ENCODE results near the gene SLC35B3. TPM values are rescaled to one million over a fixed set of nuclear protein-coding genes. Genes with fewer than 3 reads are reported as not detected.
"Not testable (repeated sequence)": the region's sequence is repeated elsewhere in the genome, so short reads cannot be mapped to it uniquely, and the experiment has no call there.

The SLC35B3 gene
- total RNA-seq, 4 donors from 2014 or later, result 8.1 to 9.6 (median 8.8) TPM

GRCh38 chr6:8415913-8416312 is 19.4 kb downstream of the SLC35B3 start:
- no peak for TF ChIP-seq EP300 (IDR thresholded peaks at IDR 0.05)
- no peak for TF ChIP-seq POLR2A (IDR thresholded peaks at IDR 0.05)
- TF ChIP-seq, protein P1, sequence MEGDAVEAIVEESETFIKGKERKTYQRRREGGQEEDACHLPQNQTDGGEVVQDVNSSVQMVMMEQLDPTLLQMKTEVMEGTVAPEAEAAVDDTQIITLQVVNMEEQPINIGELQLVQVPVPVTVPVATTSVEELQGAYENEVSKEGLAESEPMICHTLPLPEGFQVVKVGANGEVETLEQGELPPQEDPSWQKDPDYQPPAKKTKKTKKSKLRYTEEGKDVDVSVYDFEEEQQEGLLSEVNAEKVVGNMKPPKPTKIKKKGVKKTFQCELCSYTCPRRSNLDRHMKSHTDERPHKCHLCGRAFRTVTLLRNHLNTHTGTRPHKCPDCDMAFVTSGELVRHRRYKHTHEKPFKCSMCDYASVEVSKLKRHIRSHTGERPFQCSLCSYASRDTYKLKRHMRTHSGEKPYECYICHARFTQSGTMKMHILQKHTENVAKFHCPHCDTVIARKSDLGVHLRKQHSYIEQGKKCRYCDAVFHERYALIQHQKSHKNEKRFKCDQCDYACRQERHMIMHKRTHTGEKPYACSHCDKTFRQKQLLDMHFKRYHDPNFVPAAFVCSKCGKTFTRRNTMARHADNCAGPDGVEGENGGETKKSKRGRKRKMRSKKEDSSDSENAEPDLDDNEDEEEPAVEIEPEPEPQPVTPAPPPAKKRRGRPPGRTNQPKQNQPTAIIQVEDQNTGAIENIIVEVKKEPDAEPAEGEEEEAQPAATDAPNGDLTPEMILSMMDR (IDR thresholded peaks at IDR 0.05), result no peak
- TF ChIP-seq POLR2AphosphoS5 (IDR thresholded peaks at IDR 0.05), result no peak
- no peak for DNase-seq (ENCODE audit: low spot score in 2 of 2)
- Histone ChIP-seq H3K4me1 (no peaks in the 10 kb centered on the region), H3K27ac (no peak overlapping the region), H3K27me3 (no peaks in the 10 kb centered on the region), H3K9me3 (no peaks in the 10 kb centered on the region), H3K4me3 (no peak overlapping the region), H3K36me3 (peaks cover 56% of the 10 kb centered on the region)
- 96% methylated on average over 2 of the region's 2 CpGs for WGBS

- no peak overlapping the region for H3K4me3 ChIP-seq
- WGBS, result 86% methylated on average over 3 of the region's 3 CpGs
- DNase-seq (ENCODE audit: low spot score in 2 of 2), result no peak
These were observed 20.1 kb downstream of the SLC35B3 start for GRCh38 chr6:8415280-8415679.

GRCh38 chr6:8414844-8415243 is 20.5 kb downstream of the SLC35B3 start:
- WGBS, result 90% methylated on average over 3 of the region's 3 CpGs
- H3K9me3 ChIP-seq, result no peaks in the 10 kb centered on the region
- TF ChIP-seq POLR2A (IDR thresholded peaks at IDR 0.05) (no peak), EP300 (IDR thresholded peaks at IDR 0.05) (no peak), POLR2AphosphoS5 (IDR thresholded peaks at IDR 0.05) (no peak)
- TF ChIP-seq, protein P1 (IDR thresholded peaks at IDR 0.05), result no peak
- no peak overlapping the region for H3K27ac ChIP-seq
- H3K36me3 ChIP-seq, result peaks cover 61% of the 10 kb centered on the region
- H3K4me1 ChIP-seq, result no peaks in the 10 kb centered on the region
- H3K4me3 ChIP-seq, result no peak overlapping the region
- no peak for DNase-seq (ENCODE audit: low spot score in 2 of 2)
- no peaks in the 10 kb centered on the region for H3K27me3 ChIP-seq

More at GRCh38 chr6:8415280-8415679, 20.1 kb downstream of the SLC35B3 start:
- Histone ChIP-seq H3K27ac (no peak overlapping the region), H3K36me3 (peaks cover 59% of the 10 kb centered on the region), H3K4me1 (no peaks in the 10 kb centered on the region), H3K9me3 (no peaks in the 10 kb centered on the region), H3K27me3 (no peaks in the 10 kb centered on the region)
- no peak for TF ChIP-seq POLR2AphosphoS5 (IDR thresholded peaks at IDR 0.05)
- TF ChIP-seq, protein P1 (IDR thresholded peaks at IDR 0.05), result no peak
- TF ChIP-seq POLR2A (IDR thresholded peaks at IDR 0.05), result no peak
- no peak for TF ChIP-seq EP300 (IDR thresholded peaks at IDR 0.05)

DNA sequence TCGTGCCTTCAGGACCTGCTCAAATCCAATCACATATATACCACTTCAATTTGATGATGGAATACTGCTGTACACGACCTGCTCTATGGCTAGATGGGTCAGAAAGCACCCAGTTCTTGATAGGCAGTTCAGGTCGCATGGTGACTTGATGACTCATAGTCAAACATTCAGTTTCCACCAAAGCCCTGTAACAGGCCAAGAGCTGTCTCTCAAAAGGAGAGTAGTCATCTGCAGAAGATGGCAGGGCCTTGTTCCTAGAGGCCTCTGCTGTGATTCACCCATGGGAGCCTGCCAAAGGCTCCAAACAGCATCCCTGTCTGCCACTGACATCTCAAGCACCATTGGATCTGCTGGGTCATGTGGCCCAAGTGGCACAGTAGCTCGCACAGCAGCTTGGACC is 29.4 kb downstream of the SLC35B3 start:
- H3K36me3 ChIP-seq; H3K4me3 ChIP-seq; H3K27me3 ChIP-seq; H3K9me3 ChIP-seq; H3K4me1 ChIP-seq; DNase-seq (ENCODE audit: low spot score in 2 of 2); H3K27ac ChIP-seq: not testable (repeated sequence)
- 84% methylated on average over 4 of the region's 4 CpGs for WGBS

DNA sequence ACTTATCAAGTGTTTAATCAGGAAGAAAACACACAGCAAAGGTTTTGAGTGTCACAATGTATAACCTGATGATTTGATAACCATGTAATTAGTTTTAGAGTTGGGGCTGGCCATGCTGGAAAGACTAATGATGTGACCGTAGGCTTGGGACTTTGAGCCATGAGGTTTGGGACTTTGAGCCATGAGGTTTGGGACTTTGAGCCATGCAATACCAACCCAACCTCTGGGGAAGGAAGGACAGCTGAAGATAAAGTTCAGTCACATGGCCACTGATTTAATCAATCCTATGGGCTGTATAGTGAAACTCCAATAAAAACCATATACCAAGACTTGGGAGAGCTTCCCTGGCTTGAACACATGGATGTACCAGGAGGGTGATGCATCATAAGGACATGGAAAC is 32.8 kb downstream of the SLC35B3 start:
- Histone ChIP-seq H3K27ac (no peak overlapping the region), H3K27me3 (no peaks in the 10 kb centered on the region), H3K4me3 (no peak overlapping the region), H3K9me3 (no peaks in the 10 kb centered on the region), H3K36me3 (no peaks in the 10 kb centered on the region), H3K4me1 (no peaks in the 10 kb centered on the region)
- no peak for TF ChIP-seq POLR2AphosphoS5 (IDR thresholded peaks at IDR 0.05)
- TF ChIP-seq, protein P1 (IDR thresholded peaks at IDR 0.05), result no peak
- TF ChIP-seq POLR2A (IDR thresholded peaks at IDR 0.05), result no peak
- no peak for TF ChIP-seq EP300 (IDR thresholded peaks at IDR 0.05)
- DNase-seq (ENCODE audit: low spot score in 2 of 2), result no peak
- 100% methylated on average over 1 of the region's 1 CpG for WGBS

GRCh38 chr6:8400663-8401062 is 34.7 kb downstream of the SLC35B3 start:
- Histone ChIP-seq H3K9me3 (no peaks in the 10 kb centered on the region), H3K36me3 (no peaks in the 10 kb centered on the region), H3K27me3 (no peaks in the 10 kb centered on the region), H3K4me3 (no peak overlapping the region), H3K4me1 (no peaks in the 10 kb centered on the region), H3K27ac (no peak overlapping the region)
- DNase-seq (ENCODE audit: low spot score in 2 of 2), result no peak
- no peak for TF ChIP-seq POLR2AphosphoS5 (IDR thresholded peaks at IDR 0.05)
- no peak for TF ChIP-seq POLR2A (IDR thresholded peaks at IDR 0.05)
- no peak for TF ChIP-seq EP300 (IDR thresholded peaks at IDR 0.05)
- TF ChIP-seq, protein P1 (IDR thresholded peaks at IDR 0.05), result no peak
- WGBS, result 95% methylated on average over 1 of the region's 1 CpG

Measured in suprapubic skin (tissue), 4 donors.